GM10266 (cell line): ENCODE measurements around the gene AIFM3.

Source experiments
- DNase-seq: peaks from one replicate; pipeline ENCODE4 v3.0.0; 2012; ENCODE audit errors: extremely low spot score
- CTCF ChIP-seq: IDR thresholded peaks from 2 replicates; pipeline ENCODE4 v1.5.1; 2012; ENCODE audit warnings: mild to moderate bottlenecking, low read depth; ENCODE audit not compliant: control insufficient read depth, insufficient read depth; ENCODE audit errors: missing control alignments

Gene AIFM3

GRCh38 chr22:21025266-21025665 lies 58.2 kb downstream of the AIFM3 start:
- DNase-seq = no peak
- no peak for TF ChIP-seq CTCF

DNA sequence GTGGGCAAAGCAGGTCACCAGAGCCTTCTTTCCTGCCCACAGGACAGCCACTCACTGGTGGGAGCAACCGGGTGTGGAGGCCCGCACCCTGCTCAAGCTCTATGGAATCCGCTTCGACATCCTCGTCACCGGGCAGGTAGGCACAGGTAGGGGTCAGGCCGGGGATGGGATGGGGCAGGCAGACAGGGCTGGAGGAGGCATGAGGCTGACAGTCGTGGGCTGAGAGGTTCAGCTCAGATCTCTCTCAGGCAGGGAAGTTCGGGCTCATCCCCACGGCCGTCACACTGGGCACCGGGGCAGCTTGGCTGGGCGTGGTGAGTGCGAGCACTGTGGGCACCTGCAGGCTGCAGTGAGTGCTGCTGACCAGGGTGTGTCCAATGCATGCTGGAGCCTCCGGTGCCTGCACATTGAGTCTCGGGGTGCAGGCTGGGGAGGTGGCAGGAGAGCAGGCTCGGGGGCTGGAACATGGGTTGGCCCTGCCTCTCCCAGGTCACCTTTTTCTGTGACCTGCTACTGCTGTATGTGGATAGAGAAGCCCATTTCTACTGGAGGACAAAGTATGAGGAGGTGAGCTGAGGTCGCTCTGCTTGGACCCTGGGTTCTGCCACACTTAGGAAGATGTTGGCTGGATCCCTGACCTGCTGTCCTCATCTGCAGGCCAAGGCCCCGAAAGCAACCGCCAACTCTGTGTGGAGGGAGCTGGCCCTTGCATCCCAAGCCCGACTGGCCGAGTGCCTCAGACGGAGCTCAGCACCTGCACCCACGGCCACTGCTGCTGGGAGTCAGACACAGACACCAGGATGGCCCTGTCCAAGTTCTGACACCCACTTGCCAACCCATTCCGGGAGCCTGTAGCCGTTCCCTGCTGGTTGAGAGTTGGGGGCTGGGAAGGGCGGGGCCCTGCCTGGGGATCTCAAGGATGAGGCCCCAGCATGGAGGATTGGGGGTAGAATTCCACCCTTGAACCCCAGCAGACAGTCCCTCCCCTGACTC lies 59.0 kb downstream of the AIFM3 start:
- no peak for TF ChIP-seq CTCF
- DNase-seq = no peak

- DNase-seq = no peak
- no peak for TF ChIP-seq CTCF
These were observed 60.0 kb downstream of the AIFM3 start for GRCh38 chr22:21026783-21027692.

GRCh38 chr22:21028277-21029251 lies 61.5 kb downstream of the AIFM3 start:
- no peak for TF ChIP-seq CTCF
- no peak for DNase-seq

DNA sequence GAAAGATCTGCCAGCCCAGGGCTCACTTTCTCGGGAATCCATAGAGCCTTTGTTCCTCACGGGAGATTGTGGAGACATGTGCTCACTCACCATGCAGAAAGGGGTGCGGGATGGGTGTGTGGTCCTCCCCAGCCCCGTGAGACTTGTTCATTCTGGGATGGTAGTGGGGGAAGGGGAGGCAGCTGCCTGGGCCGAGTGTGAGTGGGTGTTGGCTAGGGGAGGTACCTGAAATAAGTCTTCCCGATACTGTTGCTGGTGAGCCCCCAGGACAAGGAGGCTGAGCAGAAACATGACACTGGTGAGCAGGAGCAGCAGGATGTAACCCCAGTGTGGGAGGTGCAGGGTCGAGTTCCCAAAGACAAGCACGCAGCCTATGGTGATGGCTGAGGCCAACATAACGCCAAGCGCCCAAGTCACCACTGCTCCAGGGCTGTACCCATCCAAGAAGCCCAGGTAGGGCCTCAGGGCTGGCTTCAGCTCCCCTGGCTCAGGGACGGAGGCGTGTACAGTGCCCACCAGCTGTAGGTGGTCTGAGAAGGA lies 62.5 kb downstream of the AIFM3 start:
- no peak for TF ChIP-seq CTCF
- DNase-seq = no peak

- no peak for TF ChIP-seq CTCF
These were observed 63.0 kb downstream of the AIFM3 start for GRCh38 chr22:21030032-21030431.

More at GRCh38 chr22:21030032-21030431, 63.0 kb downstream of the AIFM3 start:
- no peak for DNase-seq
